Skeletal muscle tissue (tissue), 4 donors: ENCODE results near the gene CALML5. TPM values are rescaled to one million over a fixed set of nuclear protein-coding genes. Genes with fewer than 3 reads are reported as not detected.

Experiments used
- H3K27ac ChIP-seq: one replicate; pipeline ENCODE4 v1.7.0; 2013; ENCODE audit warnings: mild to moderate bottlenecking, low read depth, low read length, inconsistent platforms
- H3K27me3 ChIP-seq, 3 donors: one replicate each; pipeline ENCODE4 v1.7.0; 2013; ENCODE audit warnings: low read length in 3 of 3; ENCODE audit not compliant: control insufficient read depth in 3 of 3, insufficient read depth in 3 of 3
- H3K36me3 ChIP-seq, 3 donors: one replicate each; pipeline ENCODE4 v1.7.0; 2013; ENCODE audit warnings: low read length in 3 of 3; ENCODE audit not compliant: control insufficient read depth in 3 of 3, insufficient read depth in 3 of 3
- H3K4me1 ChIP-seq, 3 donors: one replicate each; pipeline ENCODE4 v1.7.0; 2013; ENCODE audit warnings: low read length in 3 of 3, mild to moderate bottlenecking in 3 of 3; ENCODE audit not compliant: control insufficient read depth in 3 of 3, insufficient read depth in 3 of 3
- H3K4me3 ChIP-seq, 3 donors: one replicate each; pipeline ENCODE4 v1.7.0; 2013; ENCODE audit warnings: low read length in 3 of 3
- H3K9ac ChIP-seq, 3 donors: one replicate each; pipeline ENCODE4 v1.7.0; 2013; ENCODE audit warnings: low read length in 3 of 3, mild to moderate bottlenecking in 3 of 3, moderate library complexity in 2 of 3, low read depth in 1 of 3
- H3K9me3 ChIP-seq, 3 donors: one replicate each; pipeline ENCODE4 v1.7.0; 2013; ENCODE audit warnings: low read length in 3 of 3; ENCODE audit not compliant: control insufficient read depth in 3 of 3
- total RNA-seq: library from RNA; depleted of rRNA; stranded (reverse); fragments of >200 nt; gene quantifications from one replicate; pipeline ENCODE4 v1.2.3, GENCODE V29; 2014
- donor health status: Osteomylitis.

Gene CALML5
- total RNA-seq, 1 donor from 2014 or later, result not detected

- Histone ChIP-seq H3K4me3 (no peak overlapping the region), H3K4me1 (peaks cover 3 to 18% (median 10%) of the 10 kb centered on the region in 3 donors), H3K36me3 (no peaks in the 10 kb centered on the region), H3K9ac (no peak overlapping the region), H3K27me3 (no peaks in the 10 kb centered on the region), H3K27ac (no peak overlapping the region), H3K9me3 (no peaks in the 10 kb centered on the region)
These were observed 28.2 kb upstream of the CALML5 start for GRCh38 chr10:5527332-5528200.

DNA sequence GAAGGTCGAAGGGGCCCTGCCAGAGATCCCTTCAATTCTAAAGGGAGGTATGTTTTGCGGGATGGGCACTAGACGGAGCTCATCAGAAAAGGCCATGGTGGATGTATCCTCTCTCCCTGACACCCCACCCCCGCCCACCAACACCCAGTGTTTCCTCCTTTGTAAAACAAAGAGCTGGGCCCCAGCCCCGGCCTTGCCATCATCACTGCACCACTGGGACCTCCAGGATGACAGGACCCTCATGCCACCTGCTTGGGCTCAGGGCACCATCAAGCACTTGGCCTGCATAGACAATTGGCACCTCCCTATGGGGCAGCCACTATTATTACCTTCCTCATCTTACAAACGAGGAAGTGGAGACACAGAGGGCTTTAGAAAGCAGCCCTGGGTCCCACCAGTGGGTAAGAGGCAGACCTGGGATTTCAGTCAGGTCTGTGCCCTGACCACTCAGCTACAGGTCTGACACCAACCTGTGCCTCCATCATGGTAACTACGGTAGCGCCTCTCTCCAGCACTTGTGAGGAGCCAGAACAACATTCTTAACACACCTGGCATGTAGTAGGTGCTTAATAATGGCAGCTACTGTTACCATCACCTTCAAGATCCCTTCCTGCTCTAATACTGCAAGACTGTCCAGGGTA is 27.4 kb upstream of the CALML5 start:
- H3K27me3 ChIP-seq, result no peaks in the 10 kb centered on the region
- no peaks in the 10 kb centered on the region for H3K36me3 ChIP-seq
- H3K27ac ChIP-seq, result no peak overlapping the region
- H3K4me3 ChIP-seq, result no peak overlapping the region
- no peak overlapping the region for H3K9ac ChIP-seq
- no peaks in the 10 kb centered on the region for H3K9me3 ChIP-seq
- H3K4me1 ChIP-seq, result peaks cover 3 to 13% (median 5%) of the 10 kb centered on the region in 3 donors

GRCh38 chr10:5525561-5526341 is 26.4 kb upstream of the CALML5 start:
- Histone ChIP-seq H3K4me3 (no peak overlapping the region), H3K36me3 (no peaks in the 10 kb centered on the region), H3K9me3 (no peaks in the 10 kb centered on the region), H3K27me3 (no peaks in the 10 kb centered on the region), H3K4me1 (peaks cover 3 to 13% (median 5%) of the 10 kb centered on the region in 3 donors), H3K9ac (no peak overlapping the region), H3K27ac (no peak overlapping the region)

- Histone ChIP-seq H3K27ac (no peak within 1 kb of the TSS), H3K9me3 (no peaks in the 10 kb centered on the region), H3K4me3 (no peak within 1 kb of the TSS), H3K4me1 (peaks cover 3 to 10% (median 5%) of the 10 kb centered on the region in 3 donors), H3K36me3 (no peaks in the 10 kb centered on the region), H3K27me3 (no peaks in the 10 kb centered on the region), H3K9ac (no peak within 1 kb of the TSS)
These were observed 25.5 kb upstream of the CALML5 start, which contains the start of gene CALML3 for GRCh38 chr10:5524641-5525560. CALML3 (plus strand) TSS chr10:5524961; CDS start chr10:5525086, 125 bp downstream.

DNA sequence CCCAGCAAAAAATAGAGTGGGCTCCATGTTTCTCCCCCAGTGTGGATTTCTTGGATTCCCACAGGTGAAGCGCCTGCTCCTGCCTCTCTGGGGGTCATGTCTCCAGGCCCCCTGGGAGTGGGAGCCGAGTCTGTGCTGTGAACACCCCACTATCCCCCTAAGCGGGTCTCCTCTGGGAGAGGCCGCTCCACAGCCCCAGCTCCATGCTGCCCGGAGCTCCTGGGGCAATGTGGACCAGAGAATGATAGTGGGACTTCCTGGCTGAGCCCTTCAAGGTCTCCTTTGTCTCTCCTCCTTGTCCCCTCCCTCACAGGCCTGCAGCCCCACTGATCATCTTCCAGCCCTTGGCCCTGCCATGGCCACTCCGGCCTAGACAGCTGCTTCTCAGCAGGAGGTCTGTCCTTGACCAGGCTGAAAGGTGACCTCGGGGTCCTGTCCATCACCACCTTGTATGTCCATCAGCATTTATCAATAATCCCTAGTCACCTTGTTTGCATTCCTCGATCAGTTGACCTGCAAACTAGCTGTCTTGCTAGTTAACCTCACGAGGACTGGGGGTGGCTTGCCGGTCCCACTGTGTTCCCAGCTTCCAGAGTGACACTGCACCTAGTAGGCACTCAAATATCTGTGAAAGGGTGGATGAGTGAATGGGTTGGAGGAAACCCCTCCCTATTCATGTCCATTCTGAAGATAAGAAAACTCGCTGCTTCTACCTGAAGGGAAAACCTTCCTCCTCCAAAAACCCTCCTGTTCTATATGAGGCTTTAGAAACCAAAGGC is 24.6 kb upstream of the CALML5 start:
- no peaks in the 10 kb centered on the region for H3K9me3 ChIP-seq
- H3K27me3 ChIP-seq, result no peaks in the 10 kb centered on the region
- H3K36me3 ChIP-seq, result no peaks in the 10 kb centered on the region
- H3K4me1 ChIP-seq, result peaks cover 0 to 1% (median 0%) of the 10 kb centered on the region in 3 donors
- H3K4me3 ChIP-seq, result no peak overlapping the region
- H3K9ac ChIP-seq, result no peak overlapping the region
- H3K27ac ChIP-seq, result no peak overlapping the region

GRCh38 chr10:5522913-5523560 is 23.7 kb upstream of the CALML5 start:
- Histone ChIP-seq H3K4me1 (no peaks in the 10 kb centered on the region), H3K9ac (no peak overlapping the region), H3K27me3 (no peaks in the 10 kb centered on the region), H3K9me3 (no peaks in the 10 kb centered on the region), H3K27ac (no peak overlapping the region), H3K36me3 (no peaks in the 10 kb centered on the region), H3K4me3 (no peak overlapping the region)

GRCh38 chr10:5519054-5519453 is 19.7 kb upstream of the CALML5 start:
- H3K27me3 ChIP-seq, result no peaks in the 10 kb centered on the region
- no peaks in the 10 kb centered on the region for H3K36me3 ChIP-seq
- H3K9ac ChIP-seq, result no peak overlapping the region
- no peak overlapping the region for H3K4me3 ChIP-seq
- H3K27ac ChIP-seq, result no peak overlapping the region
- H3K9me3 ChIP-seq, result no peaks in the 10 kb centered on the region
- no peaks in the 10 kb centered on the region for H3K4me1 ChIP-seq

DNA sequence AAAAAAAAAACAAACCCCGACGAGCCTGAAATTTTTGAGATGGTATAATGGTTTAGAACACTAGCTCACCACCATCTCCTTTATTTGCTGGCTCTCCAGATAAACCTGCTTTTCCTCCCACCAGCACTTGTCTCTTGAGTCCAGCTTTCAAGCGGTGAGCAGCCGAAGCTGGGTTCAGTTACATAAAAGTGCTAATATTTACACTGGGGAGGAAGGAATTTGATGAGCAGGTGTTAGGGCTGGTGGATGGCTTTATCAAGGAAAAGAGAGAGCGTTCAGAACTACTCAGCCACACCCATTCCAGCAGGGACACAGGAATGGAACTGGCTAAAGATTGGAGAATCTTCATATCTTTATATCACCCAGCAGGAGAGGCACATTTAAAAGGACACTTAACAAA is 18.8 kb upstream of the CALML5 start:
- Histone ChIP-seq H3K27ac (no peak overlapping the region), H3K4me1 (no peaks in the 10 kb centered on the region), H3K27me3 (peaks cover 0 to 2% (median 0%) of the 10 kb centered on the region in 3 donors), H3K4me3 (no peak overlapping the region), H3K36me3 (no peaks in the 10 kb centered on the region), H3K9ac (no peak overlapping the region), H3K9me3 (no peaks in the 10 kb centered on the region)
